NOMO-1 treated with DMSO at 0.1 percent for 48 hours (cell line): ENCODE results near the gene RPP25.
"Not testable (repeated sequence)": the region's sequence is repeated elsewhere in the genome, so short reads cannot be mapped to it uniquely, and the experiment has no call there.

Source experiments
- DNase-seq: peaks from one replicate; lab custom pipeline; 2025; ENCODE audit not compliant: unreplicated experiment; lab: John Stamatoyannopoulos, UW

RPP25 gene

GRCh38 chr15:74963213-74963612, 6.6 kb upstream of the RPP25 start:
- no peak for DNase-seq

GRCh38 chr15:74962671-74963070, 6.1 kb upstream of the RPP25 start:
- no peak for DNase-seq

GRCh38 chr15:74962219-74962618, 5.6 kb upstream of the RPP25 start:
- DNase-seq: no peak

- DNase-seq: no peak
Measured at GRCh38 chr15:74961616-74962015, 5.0 kb upstream of the RPP25 start.

GRCh38 chr15:74960995-74961588, 4.5 kb upstream of the RPP25 start:
- no peak for DNase-seq

- DNase-seq: no peak
Measured at GRCh38 chr15:74960286-74960685, 3.7 kb upstream of the RPP25 start.

- no peak for DNase-seq
Measured at GRCh38 chr15:74959586-74959939, 3.0 kb upstream of the RPP25 start.

- no peak for DNase-seq
Measured at GRCh38 chr15:74958908-74959585, 2.5 kb upstream of the RPP25 start.

GRCh38 chr15:74958320-74958907, 1.8 kb upstream of the RPP25 start:
- no peak for DNase-seq

GRCh38 chr15:74957476-74958035, 984 bp upstream of the RPP25 start:
- no peak for DNase-seq

- DNase-seq: peak; percentile 41
Measured at GRCh38 chr15:74955796-74956647, 550 bp downstream of the RPP25 start.

GRCh38 chr15:74955017-74955416, 1.6 kb downstream of the RPP25 start:
- no peak for DNase-seq

GRCh38 chr15:74954515-74954914, 2.1 kb downstream of the RPP25 start:
- no peak for DNase-seq

GRCh38 chr15:74951006-74951405, 5.6 kb downstream of the RPP25 start:
- DNase-seq: no peak

GRCh38 chr15:74950078-74950908, 6.3 kb downstream of the RPP25 start:
- peak; percentile 62 for DNase-seq

GRCh38 chr15:74937590-74938371, 18.8 kb downstream of the RPP25 start, which contains the start of gene COX5A:
TSS of gene COX5A (minus strand) at chr15:74938073. CDS start at chr15:74938014, 59 bp downstream.
- DNase-seq: peak; percentile 94

- DNase-seq: peak; percentile 44
Measured at GRCh38 chr15:74937272-74937589, 19.3 kb downstream of the RPP25 start.

- not testable (repeated sequence) for DNase-seq
Measured at GRCh38 chr15:74935193-74935592, 21.4 kb downstream of the RPP25 start.

GRCh38 chr15:74933573-74933972, 23.0 kb downstream of the RPP25 start:
- DNase-seq: no peak

GRCh38 chr15:74928771-74929198, 27.8 kb downstream of the RPP25 start:
- no peak for DNase-seq
